ENCODE data around the gene INPP5A.
"Not testable (repeated sequence)": the region's sequence is repeated elsewhere in the genome, so short reads cannot be mapped to it uniquely, and the experiment has no call there.

- TF ChIP-seq CTCF (conservative IDR thresholded peaks at IDR 0.05); ZFX (IDR thresholded peaks at IDR 0.05): not testable (repeated sequence)
These were observed 46.1 kb upstream of the INPP5A start for GRCh38 chr10:132491534-132491933.
